Stomach (tissue), 4 donors: Measurements from ENCODE around the gene SSBP3.

ENCODE experiments used
- CTCF ChIP-seq, 7 experiments: fragments of 450-650 bp in 4 of 7; fragments of 200-600 bp in 3 of 7; sonication (generic) in 3 of 7; IDR thresholded peaks; one replicate each; pipeline ENCODE4 v1.5.1; 2016 to 2019; ENCODE audit warnings: antibody characterized with exemption in 7 of 7, control low read depth in 2 of 7, mild to moderate bottlenecking in 1 of 7
- EP300 ChIP-seq: sonication (generic); formaldehyde crosslinking; IDR thresholded peaks from one replicate; pipeline ENCODE4 v1.6.1; 2017; ENCODE audit warnings: antibody characterized with exemption
- POLR2A ChIP-seq, 4 donors: fragments of 450-650 bp; IDR thresholded peaks; one replicate each; pipeline ENCODE4 v1.6.1; 2016; ENCODE audit warnings: antibody characterized with exemption in 4 of 4, control low read depth in 2 of 4, mild to moderate bottlenecking in 1 of 4, moderate library complexity in 1 of 4
- POLR2AphosphoS5 ChIP-seq, 3 donors: sonication (generic); formaldehyde crosslinking; IDR thresholded peaks; one replicate each; pipeline ENCODE4 v1.6.1; 2016; ENCODE audit warnings: antibody characterized with exemption in 3 of 3

- no peak for TF ChIP-seq CTCF (IDR thresholded peaks at IDR 0.05)
- TF ChIP-seq EP300: no peak
- TF ChIP-seq POLR2AphosphoS5 (IDR thresholded peaks at IDR 0.05): no peak
- no peak for TF ChIP-seq POLR2A (IDR thresholded peaks at IDR 0.05)
Observed at GRCh38 chr1:54221113-54221834, 184.9 kb downstream of the SSBP3 start.
